ENCODE measurements around the gene GRM8. TPM values are rescaled to one million over a fixed set of nuclear protein-coding genes. Genes with fewer than 3 reads are reported as not detected.

The GRM8 gene
- total RNA-seq, 1 donor from 2014 or later = 8.1 TPM

DNA sequence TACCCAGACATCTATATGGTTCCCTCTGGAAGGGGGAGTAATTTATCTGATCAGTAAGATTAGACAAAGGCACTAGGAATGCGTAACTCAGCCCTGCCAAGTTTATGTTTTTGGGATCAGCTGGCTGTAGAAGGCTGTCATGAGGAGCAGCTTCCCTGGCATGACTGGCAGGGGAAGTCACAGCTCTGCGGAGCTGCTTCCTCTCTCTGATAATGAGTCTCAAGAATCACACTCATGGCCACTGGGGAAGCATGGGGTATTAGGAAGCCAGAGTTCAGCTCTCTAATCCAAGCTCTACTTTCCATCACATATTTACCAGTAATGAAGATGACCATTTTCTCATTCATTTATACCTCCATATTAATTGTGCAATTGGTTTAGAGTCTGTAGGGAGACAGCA is 758.9 kb downstream of the GRM8 start:
- no peaks in the 10 kb centered on the region for H3K9me3 Mint-ChIP-seq
- no peaks in the 10 kb centered on the region for H3K27me3 Mint-ChIP-seq
- no peak overlapping the region for H3K4me3 Mint-ChIP-seq
- peaks cover 3% of the 10 kb centered on the region for H3K4me1 Mint-ChIP-seq (ENCODE audit: unreplicated experiment)
- TF ChIP-seq, protein P1, sequence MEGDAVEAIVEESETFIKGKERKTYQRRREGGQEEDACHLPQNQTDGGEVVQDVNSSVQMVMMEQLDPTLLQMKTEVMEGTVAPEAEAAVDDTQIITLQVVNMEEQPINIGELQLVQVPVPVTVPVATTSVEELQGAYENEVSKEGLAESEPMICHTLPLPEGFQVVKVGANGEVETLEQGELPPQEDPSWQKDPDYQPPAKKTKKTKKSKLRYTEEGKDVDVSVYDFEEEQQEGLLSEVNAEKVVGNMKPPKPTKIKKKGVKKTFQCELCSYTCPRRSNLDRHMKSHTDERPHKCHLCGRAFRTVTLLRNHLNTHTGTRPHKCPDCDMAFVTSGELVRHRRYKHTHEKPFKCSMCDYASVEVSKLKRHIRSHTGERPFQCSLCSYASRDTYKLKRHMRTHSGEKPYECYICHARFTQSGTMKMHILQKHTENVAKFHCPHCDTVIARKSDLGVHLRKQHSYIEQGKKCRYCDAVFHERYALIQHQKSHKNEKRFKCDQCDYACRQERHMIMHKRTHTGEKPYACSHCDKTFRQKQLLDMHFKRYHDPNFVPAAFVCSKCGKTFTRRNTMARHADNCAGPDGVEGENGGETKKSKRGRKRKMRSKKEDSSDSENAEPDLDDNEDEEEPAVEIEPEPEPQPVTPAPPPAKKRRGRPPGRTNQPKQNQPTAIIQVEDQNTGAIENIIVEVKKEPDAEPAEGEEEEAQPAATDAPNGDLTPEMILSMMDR (conservative IDR thresholded peaks at IDR 0.05) = no peak
- no peaks in the 10 kb centered on the region for H3K36me3 Mint-ChIP-seq
- no peak for DNase-seq (ENCODE audit: extremely low spot score, unreplicated experiment)
- H3K27ac Mint-ChIP-seq = no peak overlapping the region

DNA sequence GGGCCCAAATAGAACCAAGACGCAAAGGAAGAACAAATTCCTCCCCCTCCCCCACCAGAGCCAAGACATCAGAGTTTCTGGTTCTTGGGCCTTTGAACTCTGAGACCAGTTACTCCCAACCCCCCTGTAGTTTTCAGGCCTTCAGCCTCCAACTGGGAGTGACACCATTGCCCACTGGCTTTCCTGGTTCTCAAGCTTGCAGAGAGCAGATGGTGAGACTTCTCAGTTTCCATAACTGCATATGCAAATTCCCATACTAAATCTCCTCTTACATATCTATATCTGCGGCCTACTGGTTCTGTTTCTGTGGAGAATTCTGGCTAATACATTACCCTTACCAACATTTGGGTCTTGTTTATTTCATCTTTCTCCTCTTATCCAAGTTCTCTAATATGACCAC is 762.9 kb downstream of the GRM8 start:
- TF ChIP-seq, protein P1 (conservative IDR thresholded peaks at IDR 0.05) = no peak
- Mint-ChIP-seq H3K27ac (no peak overlapping the region), H3K27me3 (no peaks in the 10 kb centered on the region), H3K4me1 (ENCODE audit: unreplicated experiment) (peaks cover 10% of the 10 kb centered on the region), H3K9me3 (no peaks in the 10 kb centered on the region), H3K36me3 (no peaks in the 10 kb centered on the region), H3K4me3 (no peak overlapping the region)
- DNase-seq (ENCODE audit: extremely low spot score, unreplicated experiment) = no peak

DNA sequence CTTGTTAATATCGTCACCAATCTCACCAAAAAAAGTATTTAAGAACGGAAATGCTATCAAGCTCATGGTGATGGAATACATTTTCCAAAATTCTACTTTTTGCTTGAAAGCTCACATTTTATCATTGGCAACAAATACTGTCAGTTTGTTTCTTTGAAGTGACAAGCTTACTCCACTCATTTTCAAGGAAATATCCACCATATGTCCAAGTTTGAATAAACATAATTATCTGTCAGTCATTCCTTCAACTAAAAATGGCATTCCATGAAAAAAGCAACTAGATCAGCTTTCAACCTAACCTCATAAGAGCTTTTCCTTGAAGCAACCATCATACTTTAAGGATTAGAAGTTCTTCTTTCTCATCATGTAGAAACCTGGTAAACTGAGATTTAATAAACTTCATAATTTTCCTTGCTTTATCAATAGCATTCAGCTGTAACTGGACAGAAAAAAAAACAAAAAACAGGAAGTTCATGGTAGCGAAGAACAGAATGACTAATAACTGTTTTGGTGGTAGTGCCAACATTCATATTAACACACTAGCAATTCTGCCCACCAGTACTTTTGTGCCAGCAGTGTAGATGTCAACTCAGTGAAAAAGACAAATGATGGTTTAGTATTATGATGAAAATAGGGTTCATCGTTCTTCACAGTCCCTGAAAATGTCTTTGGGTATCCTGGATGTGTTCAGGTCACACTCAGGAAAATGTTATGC is 764.9 kb downstream of the GRM8 start:
- TF ChIP-seq, protein P1 (conservative IDR thresholded peaks at IDR 0.05) = no peak
- DNase-seq (ENCODE audit: extremely low spot score, unreplicated experiment) = no peak
- H3K4me3 Mint-ChIP-seq = no peak overlapping the region
- H3K27ac Mint-ChIP-seq = no peak overlapping the region
- no peaks in the 10 kb centered on the region for H3K27me3 Mint-ChIP-seq
- H3K36me3 Mint-ChIP-seq = no peaks in the 10 kb centered on the region
- H3K9me3 Mint-ChIP-seq = no peaks in the 10 kb centered on the region
- peaks cover 10% of the 10 kb centered on the region for H3K4me1 Mint-ChIP-seq (ENCODE audit: unreplicated experiment)

DNA sequence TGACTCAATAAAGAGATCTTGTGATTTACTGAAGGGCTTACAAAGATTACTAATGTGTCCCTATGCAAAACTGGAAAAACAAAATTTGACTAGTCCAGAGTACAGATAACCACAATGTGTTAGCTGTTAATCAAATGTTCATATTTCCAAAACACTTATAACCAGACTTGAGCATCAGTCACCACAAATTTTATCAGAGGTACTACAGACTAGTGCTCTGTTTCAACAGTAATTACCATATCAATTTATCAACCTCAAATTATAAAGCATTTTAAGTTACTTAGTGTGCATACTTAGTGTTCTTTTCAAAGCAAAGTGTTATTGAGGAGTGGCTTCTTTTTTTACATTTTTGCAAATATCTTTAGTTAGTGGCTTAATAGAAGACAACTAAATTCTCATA is 765.9 kb downstream of the GRM8 start:
- no peaks in the 10 kb centered on the region for H3K36me3 Mint-ChIP-seq
- no peak for DNase-seq (ENCODE audit: extremely low spot score, unreplicated experiment)
- no peaks in the 10 kb centered on the region for H3K27me3 Mint-ChIP-seq
- peaks cover 10% of the 10 kb centered on the region for H3K4me1 Mint-ChIP-seq (ENCODE audit: unreplicated experiment)
- no peaks in the 10 kb centered on the region for H3K9me3 Mint-ChIP-seq
- no peak overlapping the region for H3K4me3 Mint-ChIP-seq
- TF ChIP-seq, protein P1 (conservative IDR thresholded peaks at IDR 0.05) = no peak
- no peak overlapping the region for H3K27ac Mint-ChIP-seq

DNA sequence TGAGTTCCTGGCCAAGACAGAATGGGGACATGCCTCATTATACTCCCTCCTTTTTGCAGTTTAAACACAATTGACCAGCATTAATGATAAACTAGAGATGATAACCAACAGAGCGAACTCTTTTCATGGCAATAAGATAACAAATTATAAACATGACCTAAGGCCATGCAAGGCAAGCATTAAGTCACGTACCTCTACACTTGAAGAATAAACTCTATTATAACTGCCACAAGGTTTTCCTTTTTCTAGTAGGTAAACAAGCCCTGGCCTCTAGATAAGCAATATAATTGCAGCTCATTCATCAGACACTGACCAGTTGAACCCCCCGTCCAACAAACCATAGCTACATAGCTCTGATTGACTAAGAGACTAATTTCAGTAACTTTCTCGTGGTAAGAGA is 767.0 kb downstream of the GRM8 start:
- Mint-ChIP-seq H3K27ac (no peak overlapping the region), H3K27me3 (no peaks in the 10 kb centered on the region), H3K4me3 (no peak overlapping the region), H3K36me3 (no peaks in the 10 kb centered on the region), H3K4me1 (ENCODE audit: unreplicated experiment) (peaks cover 10% of the 10 kb centered on the region), H3K9me3 (peaks cover 6% of the 10 kb centered on the region)
- TF ChIP-seq, protein P1 (conservative IDR thresholded peaks at IDR 0.05) = no peak
- DNase-seq (ENCODE audit: extremely low spot score, unreplicated experiment) = no peak
